Activated CD8-positive, alpha-beta T cell treated with anti-CD3 and anti-CD28 coated beads, Interleukin-2, amount 10 ng/mL, durations not matched to agents 7 days and 5 days (primary cell): ENCODE data around the gene UPP1. TPM values are rescaled to one million over a fixed set of nuclear protein-coding genes. Genes with fewer than 3 reads are reported as not detected.

Source experiments
- ATAC-seq: fragments of 150-1000 bp; cut with Tn5 transposase; one replicate; pipeline ENCODE4 v1.10.0; 2021; ENCODE audit warnings: moderate library complexity
- CTCF ChIA-PET: fragments of 350-600 bp; sonication (Branson Sonifier 250); formaldehyde crosslinking; loops from one replicate; lab custom pipeline; 2021; ENCODE audit warnings: antibody characterized with exemption; lab: Charles Lee
- POLR2A ChIA-PET: fragments of 350-600 bp; sonication (Branson Sonifier 250); formaldehyde crosslinking; loops from one replicate; lab custom pipeline; 2021; ENCODE audit warnings: antibody characterized with exemption; lab: Charles Lee
- DNase-seq: peaks from one replicate; pipeline ENCODE4 v3.0.0-alpha.2; 2020
- H3K27ac Mint-ChIP-seq: one replicate; pipeline ENCODE4 v1.8.0; 2021; ENCODE audit warnings: mild to moderate bottlenecking, mixed read lengths
- H3K27me3 Mint-ChIP-seq: one replicate; pipeline ENCODE4 v1.8.0; 2021; ENCODE audit warnings: low read depth, mixed read lengths
- H3K36me3 Mint-ChIP-seq: one replicate; pipeline ENCODE4 v1.8.0; 2021; ENCODE audit warnings: low read depth, mixed read lengths
- H3K4me1 Mint-ChIP-seq: one replicate; pipeline ENCODE4 v1.8.0; 2021; ENCODE audit warnings: low read depth, mixed read lengths
- H3K4me3 Mint-ChIP-seq: one replicate; pipeline ENCODE4 v1.8.0; 2021; ENCODE audit warnings: mild to moderate bottlenecking, mixed read lengths
- H3K9me3 Mint-ChIP-seq: one replicate; pipeline ENCODE4 v1.8.0; 2022; ENCODE audit warnings: mixed read lengths; ENCODE audit not compliant: insufficient read depth
- total RNA-seq, 2 experiments: library from RNA; stranded (reverse); gene quantifications; one replicate each; pipeline ENCODE4 v1.2.3, GENCODE V29; 2021

The UPP1 gene
- total RNA-seq, 2 experiments from 2014 or later = 60.7 to 68.4 TPM

DNA sequence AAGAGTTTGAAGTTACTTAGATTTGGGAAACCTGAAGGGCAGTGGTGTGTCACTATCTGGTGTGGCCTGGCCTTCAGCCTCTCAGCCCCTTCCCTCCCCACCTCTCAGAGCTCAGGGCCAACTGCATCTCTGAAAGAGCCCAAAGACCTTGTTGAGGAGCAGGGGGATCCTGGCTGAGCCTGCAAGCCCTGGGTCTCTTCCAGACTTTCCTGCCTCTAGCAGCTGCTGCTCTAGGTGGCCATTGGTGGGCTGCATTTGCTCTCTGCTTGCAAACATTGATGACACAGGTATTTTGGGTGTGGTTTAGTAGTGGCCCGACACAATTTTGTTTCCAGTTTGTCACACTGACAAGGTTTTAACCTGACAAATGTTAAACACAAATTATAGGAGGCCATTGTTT lies 3.1 kb upstream of the UPP1 start:
- Mint-ChIP-seq H3K4me1 (peaks cover 69% of the 10 kb centered on the region), H3K27ac (peak overlapping the region; percentile 82), H3K9me3 (no peaks in the 10 kb centered on the region), H3K4me3 (no peak overlapping the region), H3K36me3 (peaks cover 19% of the 10 kb centered on the region), H3K27me3 (no peaks in the 10 kb centered on the region)
- ATAC-seq (no peak), DNase-seq (no peak)
- ChIA-PET CTCF (interaction anchor here (1.2 to 6.7 kb wide), 6 partner anchors 9 to 141 kb away, joined by 3 to 39 read pairs (median 7); no protein-coding TSS in a partner anchor), POLR2A (interaction anchor here (1.1 to 2.4 kb wide), 3 partner anchors 8 to 94 kb away, joined by 3 to 9 read pairs (median 6); no protein-coding TSS in a partner anchor)

DNA sequence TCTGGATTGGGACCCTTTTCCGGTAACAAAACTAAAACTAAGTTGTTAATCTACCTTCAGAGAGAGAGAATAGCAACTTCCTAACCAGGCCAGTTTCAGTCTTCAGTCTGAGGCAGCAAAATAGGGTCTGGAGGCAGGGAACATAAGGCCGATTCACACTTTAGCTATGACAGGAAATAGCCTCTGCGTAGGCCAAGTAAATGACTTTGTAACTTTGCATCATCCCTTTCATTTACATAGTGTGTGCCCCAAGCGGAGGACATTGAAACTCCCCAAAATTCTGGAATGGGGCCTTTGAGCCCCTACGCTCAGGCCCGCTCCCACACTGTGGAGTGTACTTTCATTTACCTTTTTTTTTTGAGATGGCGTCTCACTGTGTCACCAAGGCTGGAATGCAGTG lies 1.7 kb upstream of the UPP1 start:
- ATAC-seq (no peak), DNase-seq (no peak)
- peaks cover 79% of the 10 kb centered on the region for H3K4me1 Mint-ChIP-seq
- peak overlapping the region; percentile 65 for H3K4me3 Mint-ChIP-seq
- peaks cover 33% of the 10 kb centered on the region for H3K36me3 Mint-ChIP-seq
- peak overlapping the region; percentile 82 for H3K27ac Mint-ChIP-seq
- ChIA-PET POLR2A (interaction anchor here (1.1 to 1.2 kb wide), 2 partner anchors 21 to 50 kb away, joined by 3 to 4 read pairs; no protein-coding TSS in a partner anchor), CTCF (interaction anchor here (1.0 to 6.7 kb wide), 5 partner anchors 23 to 142 kb away, joined by 3 to 39 read pairs (median 7); no protein-coding TSS in a partner anchor)
- no peaks in the 10 kb centered on the region for H3K9me3 Mint-ChIP-seq
- H3K27me3 Mint-ChIP-seq = no peaks in the 10 kb centered on the region

DNA sequence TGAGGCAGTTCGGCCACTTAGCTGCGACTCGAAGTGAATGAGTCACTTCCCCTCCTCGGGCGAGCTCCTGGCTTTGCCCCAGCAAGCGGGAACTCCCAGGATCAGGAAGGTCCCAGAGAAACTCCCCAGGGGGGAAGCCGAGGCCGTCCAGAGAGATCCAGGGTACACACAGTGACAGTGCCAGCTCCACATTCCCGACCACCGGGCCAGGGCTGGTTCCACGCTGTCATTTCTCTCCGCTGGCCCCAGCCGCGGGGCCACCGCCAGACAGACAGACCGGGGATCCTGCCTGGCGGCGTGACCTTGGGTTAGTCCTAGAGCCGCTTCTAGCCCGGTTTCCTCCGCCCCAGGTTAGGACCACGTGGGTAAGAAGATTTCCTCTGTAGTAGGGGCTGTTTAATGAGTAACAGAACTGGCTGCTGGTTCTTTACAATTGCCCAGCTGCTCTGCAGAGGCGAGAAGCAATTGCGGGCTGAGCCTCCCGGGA lies 463 bp upstream of the UPP1 start:
- DNase-seq = no peak
- no peaks in the 10 kb centered on the region for H3K9me3 Mint-ChIP-seq
- ChIA-PET CTCF (interaction anchor here (0.7 to 6.7 kb wide), 5 partner anchors 9 to 106 kb away, joined by 3 to 39 read pairs (median 3); no protein-coding TSS in a partner anchor), POLR2A (interaction anchor here (1.0 to 2.0 kb wide), 9 partner anchors 9 to 110 kb away, joined by 3 to 12 read pairs (median 3); no protein-coding TSS in a partner anchor)
- H3K4me3 Mint-ChIP-seq = peak overlapping the region; percentile 86
- peaks cover 78% of the 10 kb centered on the region for H3K4me1 Mint-ChIP-seq
- no peaks in the 10 kb centered on the region for H3K27me3 Mint-ChIP-seq
- ATAC-seq = peak; percentile 73
- peaks cover 41% of the 10 kb centered on the region for H3K36me3 Mint-ChIP-seq
- H3K27ac Mint-ChIP-seq = peak overlapping the region; percentile 90

DNA sequence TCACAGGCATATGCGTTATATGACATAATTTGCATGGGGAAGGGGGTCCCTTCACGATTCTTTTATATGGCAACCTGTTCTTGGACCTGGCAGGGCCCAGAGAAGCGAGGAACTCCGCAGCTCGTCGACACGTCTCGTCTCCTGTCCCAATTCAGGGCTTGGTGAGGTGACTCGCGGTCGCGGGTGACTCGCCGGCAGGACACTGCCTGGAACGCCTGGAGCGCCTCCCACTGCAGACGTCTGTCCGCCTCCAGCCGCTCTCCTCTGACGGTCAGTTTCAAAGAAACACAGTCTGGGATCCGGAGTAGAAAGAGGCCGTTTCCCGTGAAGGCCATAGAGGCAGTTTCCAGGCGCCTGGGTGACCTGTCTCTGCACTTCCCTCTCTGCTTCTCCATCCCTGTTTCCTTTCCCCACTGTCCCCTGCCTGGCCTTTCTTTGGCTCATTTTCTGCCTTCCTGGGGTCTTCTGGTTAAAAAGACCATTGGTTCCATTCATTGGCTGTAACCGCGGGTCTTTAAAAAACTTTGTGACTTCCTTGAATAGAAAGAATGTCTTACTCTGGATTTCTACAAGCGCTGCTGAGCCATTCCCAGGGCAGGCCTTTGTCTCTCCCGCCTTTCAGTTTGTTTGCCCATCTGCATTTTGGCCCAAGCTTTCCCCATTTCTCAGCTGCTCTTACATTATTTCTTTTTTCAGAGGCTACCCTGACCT lies 1.2 kb downstream of the UPP1 start:
- Mint-ChIP-seq H3K36me3 (peaks cover 53% of the 10 kb centered on the region), H3K4me3 (peak overlapping the region; percentile 86), H3K27me3 (no peaks in the 10 kb centered on the region), H3K4me1 (peaks cover 77% of the 10 kb centered on the region), H3K27ac (peak overlapping the region; percentile 90), H3K9me3 (no peaks in the 10 kb centered on the region)
- ATAC-seq (no peak), DNase-seq (peak; percentile 20)
- ChIA-PET POLR2A (interaction anchor here (0.7 to 2.0 kb wide), 2 partner anchors 12 to 112 kb away, joined by 3 to 5 read pairs; no protein-coding TSS in a partner anchor), CTCF (interaction anchor here (2.2 to 6.7 kb wide), 2 partner anchors 20 to 98 kb away, joined by 5 to 39 read pairs; no protein-coding TSS in a partner anchor)

DNA sequence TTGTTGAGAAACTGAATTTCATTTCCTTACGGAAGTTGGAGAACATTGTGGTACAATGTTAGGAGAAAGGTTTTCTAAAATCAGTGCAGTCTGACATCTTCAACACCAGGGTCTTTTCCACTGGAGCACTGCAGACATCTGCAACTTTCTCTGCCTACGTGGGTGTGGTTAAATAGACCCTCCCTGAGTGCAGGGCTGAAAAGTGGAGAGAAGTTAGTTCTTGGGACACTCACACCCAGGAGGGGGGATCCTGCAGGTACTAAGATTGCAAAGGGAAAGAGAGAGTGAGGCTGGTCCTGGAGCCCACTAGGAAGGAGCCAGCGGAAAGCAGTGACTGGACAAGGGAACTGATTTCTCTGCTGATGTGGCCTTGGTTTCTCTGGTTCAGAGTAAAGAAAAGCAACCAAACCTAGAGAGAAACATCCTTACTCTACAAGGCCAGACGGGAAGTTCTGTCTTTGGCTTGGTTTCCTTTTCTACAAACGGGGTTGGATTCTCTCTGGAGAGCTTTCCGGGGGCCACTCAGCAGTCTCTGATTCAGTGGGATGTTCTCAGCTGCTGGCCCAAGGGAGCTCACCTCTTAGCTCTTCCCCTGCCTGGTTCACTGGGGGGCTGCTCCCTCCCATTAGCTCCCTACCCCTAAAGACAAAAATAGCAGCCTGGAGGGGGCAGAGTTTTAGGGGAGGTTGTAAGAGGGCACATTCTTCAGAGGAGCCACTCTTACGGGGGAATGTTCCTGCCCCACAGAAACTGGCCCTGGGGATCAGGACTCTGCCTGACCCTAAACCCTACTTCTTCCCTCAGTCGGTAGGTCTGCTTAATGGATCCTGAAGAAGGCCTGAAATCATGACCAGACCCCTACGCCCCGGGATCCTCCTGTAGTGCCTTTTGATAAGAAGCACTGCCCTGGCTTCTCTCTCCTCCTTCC lies 2.7 kb downstream of the UPP1 start:
- Mint-ChIP-seq H3K9me3 (no peaks in the 10 kb centered on the region), H3K4me1 (peaks cover 76% of the 10 kb centered on the region), H3K27ac (peak overlapping the region; percentile 61), H3K4me3 (peak overlapping the region; percentile 86), H3K36me3 (peaks cover 65% of the 10 kb centered on the region), H3K27me3 (no peaks in the 10 kb centered on the region)
- ChIA-PET CTCF (interaction anchor here (0.7 to 2.4 kb wide), 4 partner anchors 11 to 104 kb away, joined by 4 to 14 read pairs (median 4); no protein-coding TSS in a partner anchor), POLR2A (no interaction called here)
- DNase-seq = no peak
- no peak for ATAC-seq

GRCh38 chr7:48094861-48095293 lies 5.8 kb downstream of the UPP1 start:
- Mint-ChIP-seq H3K4me3 (no peak overlapping the region), H3K27ac (peak overlapping the region; percentile 70), H3K9me3 (no peaks in the 10 kb centered on the region), H3K27me3 (no peaks in the 10 kb centered on the region), H3K4me1 (peaks cover 88% of the 10 kb centered on the region), H3K36me3 (peaks cover 93% of the 10 kb centered on the region)
- CTCF ChIA-PET = interaction anchor here (1.5 to 4.0 kb wide), 3 partner anchors 10 to 106 kb away, joined by 4 to 17 read pairs (median 10); no protein-coding TSS in a partner anchor
- DNase-seq (no peak), ATAC-seq (no peak)
- POLR2A ChIA-PET = interaction anchor here (0.8 to 1.5 kb wide), 2 partner anchors 10 to 103 kb away, joined by 3 to 6 read pairs; no protein-coding TSS in a partner anchor

DNA sequence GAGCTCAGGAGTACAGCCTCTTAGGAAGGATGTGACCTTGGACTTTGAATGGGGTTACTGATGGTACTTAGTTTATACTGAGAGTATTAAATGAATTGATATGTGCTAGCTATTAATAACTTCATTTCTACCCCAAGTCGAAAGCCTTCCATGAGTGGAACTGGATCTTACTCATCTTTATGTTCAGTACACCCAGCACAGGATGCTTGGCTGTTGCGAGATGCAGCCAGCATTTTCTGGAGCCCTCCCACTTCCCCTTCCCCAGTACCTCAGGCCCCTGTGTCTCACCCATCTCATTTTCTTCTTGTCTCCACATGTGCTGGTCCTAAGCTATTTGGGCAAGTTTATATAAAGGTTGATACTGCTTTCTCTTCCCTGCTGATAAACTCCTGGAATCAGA lies 7.2 kb downstream of the UPP1 start:
- CTCF ChIA-PET = interaction anchor here (0.8 to 4.0 kb wide), 7 partner anchors 12 to 151 kb away, joined by 3 to 17 read pairs (median 4); no protein-coding TSS in a partner anchor
- DNase-seq (peak; percentile 45), ATAC-seq (peak; percentile 41)
- H3K36me3 Mint-ChIP-seq = peaks cover 80% of the 10 kb centered on the region
- no peaks in the 10 kb centered on the region for H3K27me3 Mint-ChIP-seq
- peak overlapping the region; percentile 38 for H3K4me3 Mint-ChIP-seq
- H3K9me3 Mint-ChIP-seq = no peaks in the 10 kb centered on the region
- H3K27ac Mint-ChIP-seq = peak overlapping the region; percentile 90
- H3K4me1 Mint-ChIP-seq = peaks cover 77% of the 10 kb centered on the region
- POLR2A ChIA-PET = interaction anchor here (0.6 to 1.3 kb wide), 3 partner anchors 31 to 118 kb away, joined by 3 to 5 read pairs (median 3); no protein-coding TSS in a partner anchor

GRCh38 chr7:48097521-48098231 lies 8.6 kb downstream of the UPP1 start:
- peaks cover 79% of the 10 kb centered on the region for H3K36me3 Mint-ChIP-seq
- H3K4me3 Mint-ChIP-seq = peak overlapping the region; percentile 58
- H3K27ac Mint-ChIP-seq = peak overlapping the region; percentile 92
- ChIA-PET CTCF (interaction anchor here (1.0 to 1.5 kb wide), 4 partner anchors 9 to 106 kb away, joined by 3 to 9 read pairs (median 4); no protein-coding TSS in a partner anchor), POLR2A (interaction anchor here (1.3 to 1.4 kb wide), 3 partner anchors 9 to 13 kb away, joined by 5 to 9 read pairs (median 6); partner anchors contain the start of gene UPP1)
- no peaks in the 10 kb centered on the region for H3K9me3 Mint-ChIP-seq
- H3K27me3 Mint-ChIP-seq = no peaks in the 10 kb centered on the region
- H3K4me1 Mint-ChIP-seq = peaks cover 69% of the 10 kb centered on the region
- peak; percentile 50 for DNase-seq
- peak; percentile 59 for ATAC-seq

GRCh38 chr7:48098846-48099245 lies 9.8 kb downstream of the UPP1 start:
- peak overlapping the region; percentile 92 for H3K27ac Mint-ChIP-seq
- H3K36me3 Mint-ChIP-seq = peaks cover 78% of the 10 kb centered on the region
- ChIA-PET CTCF (interaction anchor here (1.3 to 1.5 kb wide), 2 partner anchors 12 kb away, joined by 4 to 9 read pairs; no protein-coding TSS in a partner anchor), POLR2A (interaction anchor here (1.4 kb wide), 2 partner anchors 9 to 14 kb away, joined by 5 to 6 read pairs; no protein-coding TSS in a partner anchor)
- ATAC-seq (no peak), DNase-seq (no peak)
- H3K9me3 Mint-ChIP-seq = no peaks in the 10 kb centered on the region
- peaks cover 61% of the 10 kb centered on the region for H3K4me1 Mint-ChIP-seq
- H3K4me3 Mint-ChIP-seq = no peak overlapping the region
- H3K27me3 Mint-ChIP-seq = no peaks in the 10 kb centered on the region

DNA sequence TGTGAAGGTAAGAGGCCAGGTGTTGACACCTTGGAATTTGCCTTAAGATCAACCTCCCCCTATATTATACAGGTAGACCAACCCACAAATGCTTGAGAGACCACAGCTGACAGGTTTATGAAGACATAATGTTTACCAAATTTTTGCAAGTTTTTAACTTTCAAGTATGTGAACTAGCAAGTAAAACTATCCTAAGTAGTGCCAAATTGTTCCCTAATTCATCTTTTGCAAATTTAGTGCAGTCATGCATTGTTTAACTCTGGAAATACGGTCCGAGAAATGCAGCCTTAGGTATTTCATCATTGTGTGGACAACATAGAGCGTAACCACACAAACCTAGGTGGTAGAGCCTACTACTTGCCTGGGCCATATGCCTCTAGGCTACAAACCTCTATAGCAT lies 10.7 kb downstream of the UPP1 start:
- DNase-seq (peak; percentile 7), ATAC-seq (no peak)
- Mint-ChIP-seq H3K4me1 (peaks cover 53% of the 10 kb centered on the region), H3K27ac (no peak overlapping the region), H3K27me3 (no peaks in the 10 kb centered on the region), H3K9me3 (no peaks in the 10 kb centered on the region), H3K4me3 (no peak overlapping the region), H3K36me3 (peaks cover 78% of the 10 kb centered on the region)
- CTCF ChIA-PET = interaction anchor here (1.3 kb wide), 1 partner anchor 11 kb away, joined by 4 read pairs; no protein-coding TSS in a partner anchor
- POLR2A ChIA-PET = no interaction called here
